IPS-20b (cell line): ENCODE data around the gene RAP1A.

ENCODE experiments used
- H3K27ac ChIP-seq: one replicate; pipeline ENCODE4 v1.5.1; 2013; ENCODE audit warnings: low read length
- H3K27me3 ChIP-seq: 2 replicates; pipeline ENCODE4 v1.6.1; 2013; ENCODE audit warnings: mild to moderate bottlenecking, low read length, inconsistent platforms; ENCODE audit not compliant: insufficient read depth
- H3K36me3 ChIP-seq: 2 replicates; pipeline ENCODE4 v1.6.1; 2013; ENCODE audit warnings: low read depth, mild to moderate bottlenecking, inconsistent platforms, low read length, moderate library complexity; ENCODE audit not compliant: insufficient read depth
- H3K4me1 ChIP-seq: 2 replicates; pipeline ENCODE4 v1.6.1; 2013; ENCODE audit warnings: mild to moderate bottlenecking, control low read depth, inconsistent platforms, low read length, moderate library complexity; ENCODE audit not compliant: insufficient read depth
- H3K4me3 ChIP-seq: 2 replicates; pipeline ENCODE4 v1.5.1; 2013; ENCODE audit warnings: mild to moderate bottlenecking, low read length, inconsistent platforms
- H3K9ac ChIP-seq: 2 replicates; pipeline ENCODE4 v1.6.1; 2013; ENCODE audit warnings: low read depth, mild to moderate bottlenecking, inconsistent platforms, low read length, moderate library complexity
- H3K9me3 ChIP-seq: 2 replicates; pipeline ENCODE4 v1.6.1; 2013; ENCODE audit warnings: mild to moderate bottlenecking, low read depth, low read length, inconsistent platforms; ENCODE audit not compliant: insufficient read depth

The RAP1A gene

DNA sequence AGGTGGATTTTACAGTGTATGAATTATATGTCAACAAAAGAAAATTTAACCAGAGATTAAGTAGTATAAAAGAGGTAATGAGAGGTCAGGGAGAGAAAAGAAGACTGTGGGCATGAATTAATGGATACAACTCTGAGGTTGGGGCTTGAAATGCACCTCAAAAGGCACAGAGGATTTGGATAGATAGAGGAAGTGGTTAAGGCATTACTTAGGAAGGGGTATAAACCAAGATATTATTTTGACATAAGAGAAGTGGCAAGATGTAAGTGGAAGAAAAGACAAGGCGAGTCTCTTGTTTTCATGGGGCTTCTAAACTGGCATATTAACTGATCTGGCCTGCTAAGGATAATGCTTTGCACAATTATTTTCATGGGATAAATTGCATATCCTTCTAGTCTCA is 34.1 kb downstream of the RAP1A start:
- no peaks in the 10 kb centered on the region for H3K36me3 ChIP-seq
- H3K27ac ChIP-seq, result no peak overlapping the region

GRCh38 chr1:111654839-111655238 is 35.2 kb downstream of the RAP1A start:
- Histone ChIP-seq H3K9me3 (no peaks in the 10 kb centered on the region), H3K9ac (no peak overlapping the region), H3K27me3 (no peaks in the 10 kb centered on the region), H3K4me3 (no peak overlapping the region), H3K27ac (no peak overlapping the region), H3K36me3 (no peaks in the 10 kb centered on the region), H3K4me1 (peaks cover 15% of the 10 kb centered on the region)

More for the DNA sequence above, 34.1 kb downstream of the RAP1A start:
- H3K9me3 ChIP-seq, result no peaks in the 10 kb centered on the region
- peaks cover 12% of the 10 kb centered on the region for H3K4me1 ChIP-seq
- H3K27me3 ChIP-seq, result no peaks in the 10 kb centered on the region
- H3K9ac ChIP-seq, result no peak overlapping the region
- H3K4me3 ChIP-seq, result no peak overlapping the region

GRCh38 chr1:111656086-111657017 is 36.8 kb downstream of the RAP1A start:
- peaks cover 18% of the 10 kb centered on the region for H3K4me1 ChIP-seq
- H3K27ac ChIP-seq, result no peak overlapping the region
- no peak overlapping the region for H3K9ac ChIP-seq
- no peak overlapping the region for H3K4me3 ChIP-seq
- H3K36me3 ChIP-seq, result no peaks in the 10 kb centered on the region
- H3K9me3 ChIP-seq, result no peaks in the 10 kb centered on the region
- no peaks in the 10 kb centered on the region for H3K27me3 ChIP-seq

DNA sequence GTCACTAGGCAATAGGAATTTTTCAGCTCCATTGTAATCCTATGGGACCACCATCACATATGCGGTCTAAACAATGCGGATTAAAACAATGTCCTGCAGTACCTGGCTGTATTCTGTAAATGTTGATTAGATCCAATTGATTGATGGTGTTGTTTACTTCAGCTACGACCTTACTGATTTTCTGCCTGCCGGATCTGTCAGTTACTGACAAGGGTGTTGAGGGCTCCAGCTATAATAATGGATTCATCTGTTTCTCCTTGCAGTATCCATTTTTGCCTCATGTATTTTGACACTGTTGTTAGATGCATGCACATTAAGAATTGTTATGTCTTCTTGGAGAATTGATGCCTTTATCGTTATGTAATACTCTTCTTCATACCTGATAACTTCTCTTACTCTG is 39.0 kb downstream of the RAP1A start:
- Histone ChIP-seq H3K9me3 (no peaks in the 10 kb centered on the region), H3K36me3 (no peaks in the 10 kb centered on the region), H3K4me3 (no peak overlapping the region), H3K27ac (no peak overlapping the region), H3K9ac (no peak overlapping the region), H3K27me3 (no peaks in the 10 kb centered on the region), H3K4me1 (peaks cover 18% of the 10 kb centered on the region)

DNA sequence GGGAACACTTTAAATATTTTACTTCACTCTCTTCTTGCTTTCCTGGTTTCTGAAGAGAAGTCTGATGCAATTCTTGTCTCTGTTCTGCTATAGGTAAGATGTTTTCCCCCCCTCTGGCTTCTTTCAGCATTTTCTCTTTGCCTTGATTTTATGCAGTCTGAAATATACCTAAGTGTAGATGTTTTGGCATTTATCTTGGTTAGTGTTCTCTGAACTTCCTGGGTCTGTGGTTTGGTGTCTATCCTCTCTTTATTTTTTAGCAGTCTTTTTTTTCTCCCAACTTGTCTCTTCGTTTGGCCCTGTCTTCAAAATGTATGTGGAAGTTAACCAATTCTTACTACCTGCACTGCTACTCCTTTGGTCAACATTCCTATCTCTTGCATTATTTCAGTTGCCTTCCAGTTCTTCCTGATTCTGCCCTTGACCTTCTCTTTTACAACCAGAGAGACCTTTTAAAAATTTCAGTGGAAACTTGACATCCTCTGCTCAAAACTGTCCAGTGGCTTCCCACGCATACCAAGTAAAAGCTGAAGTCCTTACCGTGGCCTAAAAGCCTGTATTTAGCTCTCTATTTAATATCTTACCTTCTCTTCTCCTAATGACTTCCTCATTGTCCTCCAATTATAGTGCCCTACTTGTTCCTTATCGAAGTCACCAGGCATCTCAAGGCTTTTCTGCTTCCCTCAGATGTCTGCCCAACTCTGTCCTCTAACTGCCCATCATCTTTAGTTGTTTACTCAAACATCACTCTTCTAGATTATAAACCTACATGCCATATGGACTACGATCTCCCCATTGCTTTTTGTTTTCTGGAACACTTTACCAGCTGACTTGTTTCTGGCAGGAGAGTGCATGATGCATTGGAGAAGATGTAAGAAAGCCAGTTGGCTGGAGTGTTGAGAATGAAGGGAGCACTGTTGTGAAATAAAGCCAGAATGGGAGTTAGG is 40.9 kb downstream of the RAP1A start:
- no peak overlapping the region for H3K4me3 ChIP-seq

GRCh38 chr1:111664652-111665051 is 45.1 kb downstream of the RAP1A start:
- no peak overlapping the region for H3K27ac ChIP-seq
- no peaks in the 10 kb centered on the region for H3K9me3 ChIP-seq
- H3K4me1 ChIP-seq, result peaks cover 3% of the 10 kb centered on the region; the same call in 1 of the 2 replicates
- no peak overlapping the region for H3K9ac ChIP-seq
- no peak overlapping the region for H3K4me3 ChIP-seq
- no peaks in the 10 kb centered on the region for H3K27me3 ChIP-seq
- no peaks in the 10 kb centered on the region for H3K36me3 ChIP-seq

More for the DNA sequence above, 40.9 kb downstream of the RAP1A start:
- Histone ChIP-seq H3K27me3 (no peaks in the 10 kb centered on the region), H3K4me1 (peaks cover 18% of the 10 kb centered on the region), H3K36me3 (no peaks in the 10 kb centered on the region), H3K9ac (no peak overlapping the region), H3K27ac (no peak overlapping the region), H3K9me3 (no peaks in the 10 kb centered on the region)

DNA sequence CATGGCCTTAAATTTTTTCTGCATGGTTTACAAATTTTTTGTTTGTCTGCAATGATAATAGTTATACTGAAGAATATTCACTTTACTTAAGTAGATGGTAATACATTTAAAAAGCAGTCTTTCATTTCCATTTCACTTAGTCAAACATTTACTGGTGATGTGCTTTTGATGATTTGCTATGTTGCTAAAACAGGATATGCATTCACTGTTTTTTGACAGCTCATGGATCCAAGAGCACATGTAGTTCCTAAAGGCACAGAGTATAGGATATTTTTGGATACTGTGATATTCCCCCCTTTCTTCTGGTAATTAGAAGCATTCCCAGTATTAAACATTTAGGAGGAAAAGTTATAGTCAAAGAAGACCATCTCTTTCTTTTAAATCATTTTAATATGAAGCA is 45.9 kb downstream of the RAP1A start:
- no peaks in the 10 kb centered on the region for H3K9me3 ChIP-seq
- H3K36me3 ChIP-seq, result no peaks in the 10 kb centered on the region
- no peak overlapping the region for H3K9ac ChIP-seq
- no peak overlapping the region for H3K27ac ChIP-seq
- H3K4me3 ChIP-seq, result no peak overlapping the region
- no peaks in the 10 kb centered on the region for H3K27me3 ChIP-seq
- no peaks in the 10 kb centered on the region; the same call in 1 of the 2 replicates for H3K4me1 ChIP-seq

DNA sequence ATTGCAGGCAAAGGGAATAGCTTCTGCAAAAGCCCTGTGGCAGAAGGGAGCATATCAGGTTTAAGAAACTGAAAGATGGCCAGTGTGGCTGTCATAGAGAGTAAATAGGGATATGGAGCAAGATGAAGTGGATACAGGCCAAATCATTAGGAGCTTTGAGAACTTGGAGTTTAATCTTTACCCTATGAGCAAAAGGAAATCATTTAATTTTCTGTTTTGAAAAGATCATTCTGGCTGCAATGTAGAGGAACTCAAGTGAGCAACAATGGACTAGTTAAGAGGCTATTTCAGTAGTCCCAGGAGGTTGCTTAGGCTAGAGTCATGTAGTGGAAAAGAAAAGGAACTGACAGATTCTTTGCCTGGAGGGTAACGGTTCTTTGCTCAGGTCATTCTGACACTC is 47.2 kb downstream of the RAP1A start:
- Histone ChIP-seq H3K9ac (no peak overlapping the region), H3K27ac (no peak overlapping the region), H3K36me3 (no peaks in the 10 kb centered on the region), H3K4me3 (no peak overlapping the region), H3K4me1 (no peaks in the 10 kb centered on the region; the same call in 1 of the 2 replicates), H3K27me3 (no peaks in the 10 kb centered on the region), H3K9me3 (no peaks in the 10 kb centered on the region)

GRCh38 chr1:111669268-111669667 is 49.7 kb downstream of the RAP1A start:
- H3K9ac ChIP-seq, result no peak overlapping the region
- peaks cover 6% of the 10 kb centered on the region for H3K4me1 ChIP-seq
- no peaks in the 10 kb centered on the region for H3K9me3 ChIP-seq
- H3K4me3 ChIP-seq, result no peak overlapping the region
- H3K36me3 ChIP-seq, result no peaks in the 10 kb centered on the region
- no peak overlapping the region for H3K27ac ChIP-seq
- no peaks in the 10 kb centered on the region for H3K27me3 ChIP-seq

- Histone ChIP-seq H3K9ac (no peak overlapping the region), H3K4me1 (peaks cover 6% of the 10 kb centered on the region), H3K36me3 (no peaks in the 10 kb centered on the region), H3K9me3 (no peaks in the 10 kb centered on the region), H3K27ac (no peak overlapping the region), H3K4me3 (no peak overlapping the region), H3K27me3 (no peaks in the 10 kb centered on the region)
Measured at GRCh38 chr1:111671852-111672251, 52.3 kb downstream of the RAP1A start.

GRCh38 chr1:111672331-111672730 is 52.7 kb downstream of the RAP1A start:
- Histone ChIP-seq H3K4me3 (no peak overlapping the region), H3K9me3 (no peaks in the 10 kb centered on the region), H3K9ac (no peak overlapping the region), H3K36me3 (no peaks in the 10 kb centered on the region), H3K27ac (no peak overlapping the region), H3K27me3 (no peaks in the 10 kb centered on the region), H3K4me1 (peaks cover 6% of the 10 kb centered on the region)
